Measurements from ENCODE around the gene MARCHF7.
"Not testable (repeated sequence)": the region's sequence is repeated elsewhere in the genome, so short reads cannot be mapped to it uniquely, and the experiment has no call there.

MARCHF7 gene

DNA sequence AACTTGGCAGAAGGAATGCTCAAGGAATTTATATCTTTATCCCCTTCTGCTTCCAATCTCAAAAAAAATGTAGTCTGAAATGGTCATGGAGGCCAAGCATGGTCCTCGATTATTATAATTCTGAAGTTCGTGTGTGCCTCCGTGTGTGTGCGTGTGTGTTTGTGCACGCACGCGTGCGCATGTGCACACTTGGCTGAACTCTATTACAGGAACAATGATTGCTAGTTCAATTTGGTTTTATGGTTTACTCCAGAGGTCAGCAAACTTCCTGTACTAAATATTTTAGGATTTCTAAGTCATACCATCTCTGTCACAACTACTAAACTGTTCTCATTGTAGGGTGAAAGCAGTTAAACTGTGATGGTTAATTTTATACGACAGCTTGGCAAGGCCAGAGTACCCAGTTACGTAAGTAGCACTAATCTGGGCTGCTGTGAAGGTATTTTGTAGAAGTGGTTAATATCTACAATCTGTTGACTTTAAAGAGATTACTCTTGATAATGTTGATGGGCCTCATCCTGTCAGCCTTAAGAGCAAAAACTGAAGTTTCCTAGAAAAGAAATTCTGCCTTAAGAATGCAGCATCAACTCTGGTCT lies 5.8 kb upstream of the MARCHF7 start:
- Histone ChIP-seq H3K4me3 (ENCODE audit: low read depth, low read length) (no peak overlapping the region), H3K27me3 (ENCODE audit: control insufficient read depth, insufficient read depth, low read length) (no peaks in the 10 kb centered on the region), H3K9me3 (ENCODE audit: control insufficient read depth, insufficient read depth, low read length) (no peaks in the 10 kb centered on the region), H3K36me3 (ENCODE audit: control insufficient read depth, insufficient read depth, low read length) (no peaks in the 10 kb centered on the region), H3K4me1 (ENCODE audit: control insufficient read depth, insufficient read depth, low read length) (peaks cover 7% of the 10 kb centered on the region), H3K27ac (ENCODE audit: low read depth, low read length) (no peak overlapping the region), H3K9ac (ENCODE audit: low read depth, low read length) (no peak overlapping the region)

DNA sequence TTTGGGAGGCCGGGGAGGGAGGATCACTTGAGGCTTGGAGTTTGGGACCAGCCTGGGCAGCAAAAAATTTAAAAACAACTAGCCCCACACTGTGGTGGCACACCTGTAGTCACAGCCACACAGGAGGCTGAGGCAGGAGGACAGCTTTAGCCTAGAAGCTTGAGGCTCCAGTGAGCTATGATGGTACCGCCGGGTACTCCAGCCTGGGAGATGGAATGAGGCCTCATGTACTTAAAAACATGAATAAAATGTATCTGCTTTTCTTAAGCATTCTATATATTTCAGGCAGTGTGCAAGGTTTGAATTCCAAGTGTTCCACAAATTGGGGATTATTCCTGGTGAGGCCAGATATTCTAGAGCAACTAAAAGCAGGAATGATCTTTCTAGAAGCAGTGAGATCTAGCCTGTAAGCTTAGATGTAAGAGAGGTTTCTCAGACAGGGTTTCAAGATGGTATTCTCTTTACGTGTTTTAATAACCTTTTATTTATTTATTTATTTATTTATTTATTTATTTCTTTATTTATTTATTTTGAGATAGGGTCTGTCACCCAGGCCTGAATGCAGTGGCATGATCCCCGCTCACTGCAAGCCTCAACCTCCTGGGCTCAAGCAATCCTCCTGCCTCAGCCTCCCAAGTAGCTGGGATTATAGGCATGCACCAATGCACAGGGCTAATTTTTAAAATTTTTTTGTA lies 4.1 kb upstream of the MARCHF7 start:
- Histone ChIP-seq H3K4me1 (ENCODE audit: control insufficient read depth, insufficient read depth, low read length) (peaks cover 7% of the 10 kb centered on the region), H3K4me3 (ENCODE audit: low read depth, low read length) (no peak overlapping the region), H3K9ac (ENCODE audit: low read depth, low read length) (no peak overlapping the region)

GRCh38 chr2:159710601-159711180 lies 1.6 kb upstream of the MARCHF7 start:
- Histone ChIP-seq H3K27me3 (ENCODE audit: control insufficient read depth, insufficient read depth, low read length) (no peaks in the 10 kb centered on the region), H3K27ac (ENCODE audit: low read depth, low read length) (peak overlapping the region; percentile 99), H3K4me1 (ENCODE audit: control insufficient read depth, insufficient read depth, low read length) (peaks cover 16% of the 10 kb centered on the region), H3K9me3 (ENCODE audit: control insufficient read depth, insufficient read depth, low read length) (no peaks in the 10 kb centered on the region), H3K36me3 (ENCODE audit: control insufficient read depth, insufficient read depth, low read length) (peaks cover 18% of the 10 kb centered on the region), H3K4me3 (ENCODE audit: low read depth, low read length) (peak overlapping the region; percentile 95; the same call in 1 of the 2 replicates), H3K9ac (ENCODE audit: low read depth, low read length) (no peak overlapping the region)

More for the DNA sequence above, 4.1 kb upstream of the MARCHF7 start:
- Histone ChIP-seq H3K27ac (ENCODE audit: low read depth, low read length) (no peak overlapping the region), H3K9me3 (ENCODE audit: control insufficient read depth, insufficient read depth, low read length) (no peaks in the 10 kb centered on the region), H3K27me3 (ENCODE audit: control insufficient read depth, insufficient read depth, low read length) (no peaks in the 10 kb centered on the region), H3K36me3 (ENCODE audit: control insufficient read depth, insufficient read depth, low read length) (no peaks in the 10 kb centered on the region)

- H3K27me3 ChIP-seq (ENCODE audit: control insufficient read depth, insufficient read depth, low read length), result no peaks in the 10 kb centered on the region
- H3K4me1 ChIP-seq (ENCODE audit: control insufficient read depth, insufficient read depth, low read length), result peaks cover 16% of the 10 kb centered on the region
- peak overlapping the region; percentile 99 for H3K9ac ChIP-seq (ENCODE audit: low read depth, low read length)
- peak overlapping the region; percentile 95 for H3K4me3 ChIP-seq (ENCODE audit: low read depth, low read length)
- peak overlapping the region; percentile 99 for H3K27ac ChIP-seq (ENCODE audit: low read depth, low read length)
- no peaks in the 10 kb centered on the region for H3K9me3 ChIP-seq (ENCODE audit: control insufficient read depth, insufficient read depth, low read length)
- H3K36me3 ChIP-seq (ENCODE audit: control insufficient read depth, insufficient read depth, low read length), result peaks cover 28% of the 10 kb centered on the region
Observed at GRCh38 chr2:159711562-159712142, 654 bp upstream of the MARCHF7 start.

DNA sequence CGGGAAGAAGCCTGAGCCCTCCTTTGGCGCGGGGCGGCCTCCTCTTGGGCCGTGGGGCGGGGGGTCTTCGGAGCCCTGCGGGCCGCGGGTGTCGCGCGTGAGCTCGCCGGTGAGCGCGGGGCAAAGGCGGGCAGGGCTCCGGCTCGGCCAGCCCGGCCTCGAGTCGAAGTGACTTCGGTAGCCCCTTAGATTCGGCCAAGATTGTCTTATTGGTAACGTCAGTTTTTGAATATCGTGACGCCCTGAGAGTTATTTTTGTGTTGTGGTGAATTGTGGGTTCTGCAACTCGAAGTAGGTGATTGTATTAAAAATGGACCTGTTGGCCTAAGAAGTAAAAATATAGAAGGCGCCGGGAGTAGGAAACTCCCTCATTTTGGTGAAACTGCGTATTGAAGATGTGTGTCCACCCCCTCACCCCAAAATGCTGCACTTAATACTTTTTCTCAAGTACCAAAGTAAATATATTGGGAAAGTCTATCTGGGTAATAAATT lies 669 bp downstream of the MARCHF7 start:
- peak overlapping the region; percentile 99 for H3K27ac ChIP-seq (ENCODE audit: low read depth, low read length)

GRCh38 chr2:159713631-159714246 lies 1.4 kb downstream of the MARCHF7 start:
- Histone ChIP-seq H3K4me1 (ENCODE audit: control insufficient read depth, insufficient read depth, low read length) (peaks cover 16% of the 10 kb centered on the region), H3K9me3 (ENCODE audit: control insufficient read depth, insufficient read depth, low read length) (no peaks in the 10 kb centered on the region), H3K4me3 (ENCODE audit: low read depth, low read length) (peak overlapping the region; percentile 95), H3K9ac (ENCODE audit: low read depth, low read length) (peak overlapping the region; percentile 99), H3K27ac (ENCODE audit: low read depth, low read length) (peak overlapping the region; percentile 99), H3K27me3 (ENCODE audit: control insufficient read depth, insufficient read depth, low read length) (no peaks in the 10 kb centered on the region), H3K36me3 (ENCODE audit: control insufficient read depth, insufficient read depth, low read length) (peaks cover 48% of the 10 kb centered on the region)

More for the DNA sequence above, 669 bp downstream of the MARCHF7 start:
- Histone ChIP-seq H3K9me3 (ENCODE audit: control insufficient read depth, insufficient read depth, low read length) (no peaks in the 10 kb centered on the region), H3K27me3 (ENCODE audit: control insufficient read depth, insufficient read depth, low read length) (no peaks in the 10 kb centered on the region), H3K9ac (ENCODE audit: low read depth, low read length) (peak overlapping the region; percentile 99), H3K4me1 (ENCODE audit: control insufficient read depth, insufficient read depth, low read length) (peaks cover 16% of the 10 kb centered on the region), H3K36me3 (ENCODE audit: control insufficient read depth, insufficient read depth, low read length) (peaks cover 41% of the 10 kb centered on the region), H3K4me3 (ENCODE audit: low read depth, low read length) (peak overlapping the region; percentile 95)

DNA sequence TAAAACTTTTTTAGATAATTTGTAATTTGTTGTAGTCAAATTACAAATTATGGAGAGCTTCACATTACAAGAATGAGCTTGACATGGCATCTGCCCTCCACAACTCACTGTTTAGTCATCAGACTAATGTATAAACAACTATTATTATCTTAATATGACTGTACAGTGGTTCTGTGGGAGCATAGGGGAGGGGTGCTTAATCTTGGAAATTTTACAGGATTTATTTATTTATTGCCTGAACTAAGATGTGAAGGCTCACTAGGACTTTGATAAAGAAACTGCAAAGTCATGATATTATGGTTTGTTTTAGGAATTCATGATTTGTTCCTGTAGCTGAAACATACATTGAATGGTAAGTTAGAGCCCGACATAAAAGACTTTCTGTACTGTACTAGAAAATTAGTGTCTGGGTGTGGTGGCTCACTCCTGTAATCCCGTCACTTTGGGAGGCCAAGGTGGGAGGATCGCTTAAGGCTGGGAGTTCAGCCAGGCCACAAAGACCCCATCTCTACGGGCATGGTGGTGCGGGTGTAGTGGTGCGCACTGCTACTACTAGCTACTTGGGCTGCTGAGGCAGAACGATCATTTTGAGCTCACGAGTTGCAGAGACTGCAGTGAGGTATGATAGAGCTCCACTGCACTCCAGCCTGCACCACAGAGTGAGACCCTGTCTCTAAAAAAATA lies 2.1 kb downstream of the MARCHF7 start:
- Histone ChIP-seq H3K4me1 (ENCODE audit: control insufficient read depth, insufficient read depth, low read length) (peaks cover 16% of the 10 kb centered on the region), H3K4me3 (ENCODE audit: low read depth, low read length) (peak overlapping the region; percentile 95), H3K36me3 (ENCODE audit: control insufficient read depth, insufficient read depth, low read length) (peaks cover 53% of the 10 kb centered on the region), H3K9me3 (ENCODE audit: control insufficient read depth, insufficient read depth, low read length) (no peaks in the 10 kb centered on the region), H3K27ac (ENCODE audit: low read depth, low read length) (no peak overlapping the region), H3K9ac (ENCODE audit: low read depth, low read length) (0 out of 2 replicates have a peak overlapping the region, but pooled peaks have one; percentile 99), H3K27me3 (ENCODE audit: control insufficient read depth, insufficient read depth, low read length) (no peaks in the 10 kb centered on the region)

DNA sequence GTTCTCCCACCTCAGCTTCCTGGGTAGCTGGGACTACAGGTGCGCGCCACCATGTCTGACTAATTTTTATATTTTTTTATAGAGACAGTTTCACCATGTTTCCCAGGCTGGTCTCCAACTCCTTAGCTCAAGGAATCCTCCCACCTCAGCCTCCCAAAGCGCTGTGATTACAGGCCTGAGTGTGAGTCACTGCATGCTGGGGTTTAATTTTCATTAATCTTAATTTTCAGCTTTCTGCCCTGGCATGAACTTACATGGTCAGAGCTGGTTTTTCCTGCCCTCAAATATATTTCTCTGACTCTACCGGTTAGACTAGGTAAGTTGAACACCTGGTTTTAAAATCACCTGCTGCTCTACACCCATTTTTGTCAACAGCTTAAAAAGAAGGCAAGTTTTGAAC lies 3.1 kb downstream of the MARCHF7 start:
- H3K27me3 ChIP-seq (ENCODE audit: control insufficient read depth, insufficient read depth, low read length), result no peaks in the 10 kb centered on the region
- H3K36me3 ChIP-seq (ENCODE audit: control insufficient read depth, insufficient read depth, low read length), result peaks cover 64% of the 10 kb centered on the region
- no peak overlapping the region for H3K4me3 ChIP-seq (ENCODE audit: low read depth, low read length)
- H3K9me3 ChIP-seq (ENCODE audit: control insufficient read depth, insufficient read depth, low read length), result no peaks in the 10 kb centered on the region
- H3K4me1 ChIP-seq (ENCODE audit: control insufficient read depth, insufficient read depth, low read length), result peaks cover 16% of the 10 kb centered on the region
- H3K9ac ChIP-seq (ENCODE audit: low read depth, low read length), result no peak overlapping the region
- H3K27ac ChIP-seq (ENCODE audit: low read depth, low read length), result no peak overlapping the region

- H3K4me3 ChIP-seq (ENCODE audit: low read depth, low read length); H3K27me3 ChIP-seq (ENCODE audit: control insufficient read depth, insufficient read depth, low read length); H3K9me3 ChIP-seq (ENCODE audit: control insufficient read depth, insufficient read depth, low read length); H3K4me1 ChIP-seq (ENCODE audit: control insufficient read depth, insufficient read depth, low read length); H3K9ac ChIP-seq (ENCODE audit: low read depth, low read length); H3K27ac ChIP-seq (ENCODE audit: low read depth, low read length): not testable (repeated sequence)
- H3K36me3 ChIP-seq (ENCODE audit: control insufficient read depth, insufficient read depth, low read length), result peaks cover 72% of the 10 kb centered on the region
Observed at GRCh38 chr2:159716409-159716808, 4.1 kb downstream of the MARCHF7 start.

DNA sequence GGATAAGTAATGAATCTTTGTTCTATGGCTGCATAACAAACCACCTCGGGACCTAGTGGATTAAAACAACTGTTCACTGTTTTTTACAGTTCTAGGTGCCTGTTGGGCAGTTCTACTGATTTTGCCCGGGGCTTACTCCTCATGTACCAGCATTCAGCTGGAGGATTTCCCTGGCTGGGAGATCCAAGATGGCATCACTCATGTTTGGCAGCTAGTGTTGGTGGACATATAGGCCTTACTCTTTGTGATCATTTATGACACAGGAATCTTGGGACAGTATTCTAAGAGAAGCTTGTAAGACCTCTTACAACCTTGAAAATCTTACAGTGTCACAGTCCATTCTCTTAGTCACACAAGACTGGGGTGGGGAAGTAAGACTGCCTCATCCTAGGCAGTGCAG lies 4.6 kb downstream of the MARCHF7 start:
- Histone ChIP-seq H3K9me3 (ENCODE audit: control insufficient read depth, insufficient read depth, low read length) (no peaks in the 10 kb centered on the region), H3K4me1 (ENCODE audit: control insufficient read depth, insufficient read depth, low read length) (peaks cover 10% of the 10 kb centered on the region), H3K27me3 (ENCODE audit: control insufficient read depth, insufficient read depth, low read length) (no peaks in the 10 kb centered on the region), H3K27ac (ENCODE audit: low read depth, low read length) (no peak overlapping the region), H3K9ac (ENCODE audit: low read depth, low read length) (no peak overlapping the region), H3K36me3 (ENCODE audit: control insufficient read depth, insufficient read depth, low read length) (peaks cover 76% of the 10 kb centered on the region), H3K4me3 (ENCODE audit: low read depth, low read length) (no peak overlapping the region)
